ENCODE data around the gene NUP205. TPM values are rescaled to one million over a fixed set of nuclear protein-coding genes. Genes with fewer than 3 reads are reported as not detected.
A peak's percentile ranks its signal among the peaks of the same experiment; 100 is the strongest.

The NUP205 gene
- polyA plus RNA-seq (2012; ENCODE audit: insufficient read length, low read depth): 25.4 TPM

GRCh38 chr7:135557455-135558336, at the start of gene NUP205:
NUP205 (plus strand) TSS chr7:135557917; CDS start chr7:135557945, 28 bp downstream.
- TF ChIP-seq FOXP2 (optimal IDR thresholded peaks at IDR 0.05; ENCODE audit: borderline replicate concordance, extremely low read depth, extremely low read length, insufficient read depth): no peak
- TF ChIP-seq TAF1 (IDR thresholded peaks at IDR 0.05; ENCODE audit: borderline replicate concordance, insufficient read depth, low read length): peak; percentile 90; the same call in 1 of the 2 replicates
- TF ChIP-seq REST (IDR thresholded peaks at IDR 0.05; ENCODE audit: insufficient read depth in 1 of 2, low read depth in 2 of 2, low read length in 2 of 2): peak in 1 of 2 experiments; percentile 52; a peak in 1 of 4 replicates
- TF ChIP-seq SIN3A (IDR thresholded peaks at IDR 0.05; ENCODE audit: borderline replicate concordance, insufficient read depth, low read length): no peak; the same call in 1 of the 2 replicates
- peak; percentile 93 for TF ChIP-seq POLR2AphosphoS5 (IDR thresholded peaks at IDR 0.05; ENCODE audit: low read depth, low read length)

- no peak for TF ChIP-seq SIN3A (IDR thresholded peaks at IDR 0.05; ENCODE audit: borderline replicate concordance, insufficient read depth, low read length)
- TF ChIP-seq FOXP2 (optimal IDR thresholded peaks at IDR 0.05; ENCODE audit: borderline replicate concordance, extremely low read depth, extremely low read length, insufficient read depth): no peak
- no peak for TF ChIP-seq TAF1 (IDR thresholded peaks at IDR 0.05; ENCODE audit: borderline replicate concordance, insufficient read depth, low read length)
- TF ChIP-seq POLR2AphosphoS5 (IDR thresholded peaks at IDR 0.05; ENCODE audit: low read depth, low read length): no peak
- TF ChIP-seq REST (IDR thresholded peaks at IDR 0.05; ENCODE audit: insufficient read depth in 1 of 2, low read depth in 2 of 2, low read length in 2 of 2): no peak
Observed at GRCh38 chr7:135508883-135509588, 48.7 kb upstream of the NUP205 start.

- TF ChIP-seq TAF1 (IDR thresholded peaks at IDR 0.05; ENCODE audit: borderline replicate concordance, insufficient read depth, low read length) (no peak), POLR2AphosphoS5 (IDR thresholded peaks at IDR 0.05; ENCODE audit: low read depth, low read length) (no peak; the same call in 1 of the 2 replicates), REST (IDR thresholded peaks at IDR 0.05; ENCODE audit: insufficient read depth in 1 of 2, low read depth in 2 of 2, low read length in 2 of 2) (no peak), FOXP2 (optimal IDR thresholded peaks at IDR 0.05; ENCODE audit: borderline replicate concordance, extremely low read depth, extremely low read length, insufficient read depth) (no peak), SIN3A (IDR thresholded peaks at IDR 0.05; ENCODE audit: borderline replicate concordance, insufficient read depth, low read length) (no peak)
Observed at GRCh38 chr7:135509589-135509838, 48.2 kb upstream of the NUP205 start.

GRCh38 chr7:135509839-135510591, 47.7 kb upstream of the NUP205 start, which contains the start of gene CNOT4:
CNOT4 (minus strand) TSS chr7:135510102; CDS start chr7:135438331, 71,771 bp downstream.
- TF ChIP-seq POLR2AphosphoS5 (IDR thresholded peaks at IDR 0.05; ENCODE audit: low read depth, low read length): peak; percentile 78
- TF ChIP-seq REST (IDR thresholded peaks at IDR 0.05; ENCODE audit: insufficient read depth in 1 of 2, low read depth in 2 of 2, low read length in 2 of 2): peak in 1 of 2 experiments; percentile 35; a peak in 1 of 4 replicates
- 0 out of 2 replicates have a peak, but pooled peaks have one; percentile 74 for TF ChIP-seq TAF1 (IDR thresholded peaks at IDR 0.05; ENCODE audit: borderline replicate concordance, insufficient read depth, low read length)
- peak; percentile 27 for TF ChIP-seq FOXP2 (optimal IDR thresholded peaks at IDR 0.05; ENCODE audit: borderline replicate concordance, extremely low read depth, extremely low read length, insufficient read depth)
- TF ChIP-seq SIN3A (IDR thresholded peaks at IDR 0.05; ENCODE audit: borderline replicate concordance, insufficient read depth, low read length): peak; percentile 97
